HG02938 (cell line): Measurements from ENCODE around the gene LAMA1.
"Not testable (repeated sequence)": the region's sequence is repeated elsewhere in the genome, so short reads cannot be mapped to it uniquely, and the experiment has no call there.

Source experiments
- ATAC-seq: cut with Tn5 transposase; IDR thresholded peaks from one replicate; pipeline ENCODE4 v1.9.1; 2021; ENCODE audit warnings: mild to moderate bottlenecking, moderate library complexity; ENCODE audit not compliant: unreplicated experiment

The LAMA1 gene, protein sequence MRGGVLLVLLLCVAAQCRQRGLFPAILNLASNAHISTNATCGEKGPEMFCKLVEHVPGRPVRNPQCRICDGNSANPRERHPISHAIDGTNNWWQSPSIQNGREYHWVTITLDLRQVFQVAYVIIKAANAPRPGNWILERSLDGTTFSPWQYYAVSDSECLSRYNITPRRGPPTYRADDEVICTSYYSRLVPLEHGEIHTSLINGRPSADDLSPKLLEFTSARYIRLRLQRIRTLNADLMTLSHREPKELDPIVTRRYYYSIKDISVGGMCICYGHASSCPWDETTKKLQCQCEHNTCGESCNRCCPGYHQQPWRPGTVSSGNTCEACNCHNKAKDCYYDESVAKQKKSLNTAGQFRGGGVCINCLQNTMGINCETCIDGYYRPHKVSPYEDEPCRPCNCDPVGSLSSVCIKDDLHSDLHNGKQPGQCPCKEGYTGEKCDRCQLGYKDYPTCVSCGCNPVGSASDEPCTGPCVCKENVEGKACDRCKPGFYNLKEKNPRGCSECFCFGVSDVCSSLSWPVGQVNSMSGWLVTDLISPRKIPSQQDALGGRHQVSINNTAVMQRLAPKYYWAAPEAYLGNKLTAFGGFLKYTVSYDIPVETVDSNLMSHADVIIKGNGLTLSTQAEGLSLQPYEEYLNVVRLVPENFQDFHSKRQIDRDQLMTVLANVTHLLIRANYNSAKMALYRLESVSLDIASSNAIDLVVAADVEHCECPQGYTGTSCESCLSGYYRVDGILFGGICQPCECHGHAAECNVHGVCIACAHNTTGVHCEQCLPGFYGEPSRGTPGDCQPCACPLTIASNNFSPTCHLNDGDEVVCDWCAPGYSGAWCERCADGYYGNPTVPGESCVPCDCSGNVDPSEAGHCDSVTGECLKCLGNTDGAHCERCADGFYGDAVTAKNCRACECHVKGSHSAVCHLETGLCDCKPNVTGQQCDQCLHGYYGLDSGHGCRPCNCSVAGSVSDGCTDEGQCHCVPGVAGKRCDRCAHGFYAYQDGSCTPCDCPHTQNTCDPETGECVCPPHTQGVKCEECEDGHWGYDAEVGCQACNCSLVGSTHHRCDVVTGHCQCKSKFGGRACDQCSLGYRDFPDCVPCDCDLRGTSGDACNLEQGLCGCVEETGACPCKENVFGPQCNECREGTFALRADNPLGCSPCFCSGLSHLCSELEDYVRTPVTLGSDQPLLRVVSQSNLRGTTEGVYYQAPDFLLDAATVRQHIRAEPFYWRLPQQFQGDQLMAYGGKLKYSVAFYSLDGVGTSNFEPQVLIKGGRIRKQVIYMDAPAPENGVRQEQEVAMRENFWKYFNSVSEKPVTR (N-terminal part only)

GRCh38 chr18:7117390-7118355, at the start of gene LAMA1:
LAMA1 (minus strand) TSS chr18:7117797; CDS start chr18:7117720, 77 bp downstream.
- ATAC-seq = no peak

GRCh38 chr18:7165846-7166393, 48.3 kb upstream of the LAMA1 start:
- ATAC-seq = no peak

GRCh38 chr18:7164323-7165004, 46.9 kb upstream of the LAMA1 start:
- no peak for ATAC-seq

GRCh38 chr18:7158216-7158615, 40.6 kb upstream of the LAMA1 start:
- ATAC-seq = no peak

DNA sequence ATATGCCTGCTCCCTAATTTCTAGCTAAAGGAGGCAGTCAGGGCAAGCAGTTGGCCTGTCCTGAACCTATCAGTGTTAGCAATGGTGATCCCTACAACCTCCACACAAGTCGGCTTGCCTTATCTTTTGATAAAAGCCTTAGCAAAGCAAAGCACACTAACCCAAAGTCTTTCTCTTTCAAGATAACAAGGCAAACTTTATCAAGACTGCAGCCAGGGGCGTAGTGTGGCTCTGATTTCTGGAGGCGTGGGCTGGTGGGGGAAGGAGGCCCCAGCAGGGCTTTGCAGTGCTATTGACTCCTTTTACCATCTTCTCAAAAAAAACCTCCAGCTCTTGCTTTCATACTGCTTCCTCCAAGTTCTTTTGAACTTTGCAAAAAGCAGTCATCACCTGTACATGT, 40.2 kb upstream of the LAMA1 start:
- ATAC-seq = no peak

- ATAC-seq = no peak
Measured at GRCh38 chr18:7155887-7156286, 38.3 kb upstream of the LAMA1 start.

DNA sequence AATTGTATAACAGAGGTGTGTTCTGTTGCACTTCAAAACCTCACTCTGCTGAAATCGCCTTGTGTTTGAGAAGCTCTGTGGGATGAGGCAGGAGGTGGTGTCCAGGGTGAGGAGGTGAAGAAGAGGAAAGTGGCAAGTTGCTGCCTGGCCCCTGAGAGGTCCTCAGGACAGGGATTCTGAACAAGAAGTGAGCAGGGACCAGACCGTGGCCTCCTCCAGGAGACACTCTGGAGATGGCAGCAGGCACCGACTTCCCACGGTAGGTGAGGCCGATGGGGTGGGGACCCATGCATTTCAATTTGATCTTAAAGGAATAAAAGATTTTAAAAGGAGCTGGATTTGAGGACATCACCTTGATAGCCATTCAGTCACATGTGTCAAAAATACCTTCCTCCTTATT, 37.5 kb upstream of the LAMA1 start:
- ATAC-seq = no peak

GRCh38 chr18:7152440-7152839, 34.8 kb upstream of the LAMA1 start:
- no peak for ATAC-seq

- no peak for ATAC-seq
Measured at GRCh38 chr18:7147399-7147798, 29.8 kb upstream of the LAMA1 start.

DNA sequence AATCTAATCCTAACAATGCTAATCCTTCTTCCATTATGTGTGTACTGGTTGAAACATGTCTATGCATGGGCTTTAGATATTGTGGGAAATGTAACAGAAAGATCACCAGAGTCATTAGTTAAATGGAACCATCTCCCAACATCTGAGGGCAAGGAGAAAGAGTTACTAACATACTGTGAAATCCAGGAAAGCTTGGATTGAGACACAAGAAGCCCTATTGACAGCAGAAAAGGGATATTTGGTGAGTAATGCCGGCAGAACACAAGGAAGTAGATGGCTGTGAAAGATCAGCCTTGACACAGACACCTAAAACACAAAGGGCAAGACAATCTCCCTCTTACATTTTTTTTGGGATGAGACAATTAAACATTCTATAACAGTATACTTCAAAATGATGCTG, 28.5 kb upstream of the LAMA1 start:
- no peak for ATAC-seq

DNA sequence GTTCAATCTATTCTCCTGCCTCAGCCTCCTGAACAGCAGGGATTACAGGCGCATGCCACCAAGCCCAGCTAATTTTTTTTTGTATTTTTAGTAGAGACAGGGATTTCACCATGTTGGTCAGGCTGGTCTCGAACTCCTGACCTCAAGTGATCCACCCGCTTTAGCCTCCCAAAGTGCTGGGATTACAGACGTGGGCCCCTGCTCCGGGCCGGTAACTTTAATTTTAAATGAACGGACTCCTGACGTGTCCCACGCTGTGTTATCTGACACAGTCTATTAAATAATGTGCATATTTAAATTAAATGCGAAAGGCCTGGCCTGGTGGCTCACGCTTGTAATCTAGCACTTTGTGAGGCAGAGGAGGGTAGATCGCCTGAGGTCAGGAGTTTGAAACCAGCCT, 27.3 kb upstream of the LAMA1 start:
- ATAC-seq = not testable (repeated sequence)

DNA sequence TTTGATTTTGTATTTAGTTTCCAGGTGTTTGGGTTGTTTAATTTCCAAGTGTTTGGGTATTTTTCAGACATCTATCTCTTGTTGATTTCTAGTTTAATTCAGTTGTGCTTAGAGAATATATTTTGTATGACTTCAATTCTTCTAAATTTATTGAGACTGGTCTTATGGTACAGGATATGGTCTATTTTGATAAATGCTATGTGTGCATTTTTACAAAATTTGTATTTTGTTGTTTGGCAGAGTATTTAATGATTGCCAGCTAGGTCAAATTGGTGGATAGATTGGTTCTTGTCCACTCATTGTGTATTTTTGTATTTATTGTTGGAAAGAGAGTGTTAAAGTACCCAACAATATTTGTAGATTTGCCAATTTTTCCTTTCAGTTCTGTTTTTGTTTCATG, 23.7 kb upstream of the LAMA1 start:
- ATAC-seq = no peak

DNA sequence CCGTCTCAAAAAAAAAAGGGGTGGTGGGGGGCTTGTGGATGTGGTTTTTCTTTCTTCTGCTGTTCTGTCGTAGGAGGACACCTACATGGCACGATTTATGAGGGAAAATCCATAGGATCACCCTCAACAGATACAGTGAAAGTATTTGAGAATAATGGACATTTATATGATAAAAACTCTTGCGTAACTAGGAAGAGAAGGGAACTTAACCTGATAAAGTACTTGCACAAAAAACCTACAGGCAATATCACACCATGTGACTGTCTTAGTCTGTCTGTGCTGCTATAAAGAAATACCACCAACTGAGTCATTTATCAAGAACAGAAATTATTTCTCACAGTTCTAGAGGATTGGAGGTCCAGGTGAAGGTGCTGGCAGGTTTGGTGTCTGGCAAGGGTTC, 21.8 kb upstream of the LAMA1 start:
- ATAC-seq = no peak

DNA sequence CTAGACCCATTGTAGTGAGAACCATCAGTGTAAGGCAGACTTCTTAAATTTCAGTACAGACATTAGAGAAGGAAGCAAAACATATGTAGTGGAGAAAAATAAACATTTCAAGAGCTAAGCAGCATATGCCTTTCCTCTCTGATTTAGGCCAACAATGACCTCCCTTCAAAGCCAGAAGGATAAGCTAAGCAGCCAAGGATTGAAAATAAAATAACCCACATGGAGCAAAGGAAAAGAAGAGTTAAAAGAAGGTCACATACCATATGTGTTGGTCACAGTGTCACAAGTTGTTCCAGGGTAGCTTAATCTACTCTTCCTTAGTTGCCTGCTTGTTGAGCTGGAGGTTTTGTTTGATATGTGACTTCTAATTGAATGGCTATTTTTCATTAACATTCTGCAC, 15.6 kb upstream of the LAMA1 start:
- ATAC-seq = no peak

DNA sequence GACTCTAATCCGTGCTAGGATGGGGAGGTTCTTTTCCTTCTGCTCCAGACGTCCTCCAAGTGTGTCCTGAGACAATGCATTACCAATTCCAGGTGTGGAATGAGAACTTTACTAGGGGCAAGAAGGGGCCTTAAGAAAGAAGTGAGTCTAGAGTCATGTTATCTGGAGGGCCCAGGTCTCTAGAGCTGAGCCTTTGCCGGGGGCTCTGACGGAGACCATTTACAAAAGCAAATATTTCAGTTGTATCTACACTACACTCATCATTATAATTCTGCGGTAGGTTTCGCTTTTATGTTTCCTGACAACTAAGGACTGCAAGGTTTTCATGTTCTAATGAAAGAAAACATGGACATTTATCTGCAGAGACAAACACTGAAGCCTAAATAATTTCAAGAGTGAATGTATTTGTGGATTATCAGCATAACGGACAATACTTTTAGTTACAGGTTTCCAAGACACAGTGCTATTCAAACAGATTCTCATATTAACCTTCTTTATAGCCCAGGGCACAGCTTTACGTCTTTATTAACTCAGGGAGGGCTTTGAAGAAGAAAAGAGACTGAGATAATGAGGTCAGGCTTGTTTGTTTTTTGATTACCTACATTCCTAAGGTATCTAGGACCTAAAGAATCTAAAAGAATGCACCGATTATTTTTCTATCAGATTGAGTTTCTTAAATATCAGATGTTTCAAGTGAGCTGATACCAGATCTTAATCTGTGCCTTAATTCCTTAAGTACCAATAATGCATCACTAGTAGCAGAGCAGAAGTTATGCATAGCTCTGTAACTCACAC, 15.0 kb upstream of the LAMA1 start:
- no peak for ATAC-seq

DNA sequence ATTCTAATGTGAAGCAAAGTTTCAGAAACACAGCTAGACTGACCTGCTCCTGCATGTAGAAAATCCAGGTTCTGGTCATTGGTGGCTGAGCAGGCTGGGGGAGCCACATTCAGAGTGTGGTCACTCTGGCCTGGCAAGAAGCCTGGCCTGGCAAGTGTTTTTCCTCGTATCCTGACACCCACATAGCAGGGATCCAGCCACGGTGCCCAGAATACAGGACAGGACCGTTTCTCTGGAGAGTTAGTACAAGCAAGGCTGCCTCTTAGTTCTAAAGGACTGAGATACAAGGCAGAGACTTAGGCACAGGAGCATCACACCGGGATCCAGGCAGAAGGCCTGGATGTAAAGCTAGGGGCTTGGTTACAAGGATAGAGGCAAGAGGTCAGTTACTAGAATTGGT, 4.8 kb upstream of the LAMA1 start:
- no peak for ATAC-seq

GRCh38 chr18:7116792-7117389, 706 bp downstream of the LAMA1 start:
- ATAC-seq = no peak
